HG02981 (cell line): ENCODE results near the gene TAS2R50.

ENCODE experiments used
- ATAC-seq: cut with Tn5 transposase; IDR thresholded peaks from one replicate; pipeline ENCODE4 v1.9.1; 2021; ENCODE audit warnings: mild to moderate bottlenecking, moderate library complexity; ENCODE audit not compliant: unreplicated experiment

Gene TAS2R50

GRCh38 chr12:10956085-10956484 is 30.6 kb downstream of the TAS2R50 start:
- no peak for ATAC-seq

- no peak for ATAC-seq
Observed at GRCh38 chr12:10952645-10953044, 34.1 kb downstream of the TAS2R50 start.

DNA sequence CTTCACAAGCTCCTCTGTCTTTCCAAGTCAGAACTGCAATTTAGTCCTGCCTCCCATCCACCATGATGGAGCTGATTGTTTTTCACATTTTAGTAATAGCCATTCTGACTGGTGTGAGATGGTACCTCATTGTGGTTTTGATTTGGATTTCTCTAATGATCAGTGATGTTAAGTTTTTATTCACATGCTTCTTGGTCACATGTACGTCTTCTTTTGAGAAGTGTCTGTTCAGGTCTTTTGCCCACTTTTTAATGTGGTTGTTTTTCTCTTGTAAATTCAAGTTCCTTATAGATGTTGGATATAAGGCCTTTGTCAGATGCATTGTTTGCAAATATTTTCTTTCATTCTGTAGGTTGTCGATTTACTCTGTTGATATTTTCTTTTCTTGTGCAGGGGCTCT is 43.5 kb downstream of the TAS2R50 start:
- ATAC-seq, result no peak

- no peak for ATAC-seq
Observed at GRCh38 chr12:10941916-10942607, 44.6 kb downstream of the TAS2R50 start.

GRCh38 chr12:10941369-10941768 is 45.3 kb downstream of the TAS2R50 start:
- ATAC-seq, result no peak

DNA sequence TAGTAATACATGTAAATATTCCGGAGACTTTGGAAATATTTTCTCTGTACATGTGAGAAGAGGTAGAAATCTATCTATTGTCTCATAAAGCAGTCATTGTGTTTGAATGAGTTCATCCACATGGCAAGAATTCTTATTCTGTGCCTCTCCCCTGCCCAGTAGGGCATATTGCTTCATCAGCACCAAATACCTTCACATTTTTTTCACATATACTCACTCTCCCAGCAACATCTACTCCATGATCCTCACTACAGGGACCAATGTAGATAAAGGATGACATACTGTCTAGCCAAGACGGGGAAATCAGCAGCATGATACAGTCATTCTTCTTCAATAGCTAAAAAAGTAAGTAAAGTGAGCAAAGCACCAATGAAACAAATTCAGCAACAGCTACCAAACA is 46.3 kb downstream of the TAS2R50 start:
- no peak for ATAC-seq

DNA sequence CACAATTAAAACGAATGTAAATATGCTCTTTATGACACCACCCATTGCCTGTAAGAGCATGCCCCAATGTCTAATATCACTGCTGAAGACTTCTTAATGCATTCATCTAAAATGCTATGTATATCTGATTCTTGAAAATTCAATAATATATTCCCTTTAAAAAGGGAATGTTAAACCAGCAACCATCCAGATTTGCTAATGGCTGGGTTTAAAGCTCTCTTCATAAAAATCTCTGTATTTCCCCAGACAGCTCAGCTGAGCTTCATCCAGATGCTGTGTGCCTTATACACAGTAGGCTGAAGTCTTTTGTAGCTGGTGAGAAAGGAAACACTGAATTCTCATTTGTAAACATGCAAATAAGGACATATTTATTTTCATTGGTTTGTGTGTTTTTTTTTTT is 47.5 kb downstream of the TAS2R50 start, which contains the start of gene TAS2R14:
TAS2R14 (minus strand) TSS at position 101 of the 400 bp plus-strand sequence; CDS start at position 45, 56 bp downstream.
- no peak for ATAC-seq

GRCh38 chr12:10936506-10936905 is 50.2 kb downstream of the TAS2R50 start:
- no peak for ATAC-seq
